Measurements from ENCODE around the gene MYB. TPM values are rescaled to one million over a fixed set of nuclear protein-coding genes. Genes with fewer than 3 reads are reported as not detected.

MYB gene
- total RNA-seq, 4 donors from 2014 or later = 2.6 to 6.9 (median 3.1) TPM

GRCh38 chr6:135268263-135268662 lies 87.2 kb downstream of the MYB start:
- intact Hi-C loops (cut with DNase I) = no loop called here
- no peaks in the 10 kb centered on the region for H3K27me3 ChIP-seq
- no peaks in the 10 kb centered on the region for H3K36me3 ChIP-seq
- 87 to 95% methylated on average over 2 to 3 of the region's 3 CpGs for WGBS, 2 donors
- peaks cover 0 to 50% (median 9%) of the 10 kb centered on the region in 3 donors for H3K4me1 ChIP-seq
- TF ChIP-seq CTCF (IDR thresholded peaks at IDR 0.05) = no peak
- no peak for TF ChIP-seq POLR2A (IDR thresholded peaks at IDR 0.05)
- no peak overlapping the region for H3K27ac ChIP-seq
- DNase-seq = no peak
- H3K4me3 ChIP-seq = no peak overlapping the region
- H3K9me3 ChIP-seq = no peaks in the 10 kb centered on the region

- no peak for DNase-seq
- Histone ChIP-seq H3K27me3 (no peaks in the 10 kb centered on the region), H3K4me1 (peaks cover 0 to 50% (median 9%) of the 10 kb centered on the region in 3 donors), H3K9me3 (no peaks in the 10 kb centered on the region), H3K36me3 (no peaks in the 10 kb centered on the region), H3K4me3 (no peak overlapping the region), H3K27ac (peak overlapping the region in 2 of 4 donors; percentile 88 to 89)
- WGBS, 2 donors = 89 to 96% methylated on average over 3 of the region's 3 CpGs
- TF ChIP-seq CTCF (IDR thresholded peaks at IDR 0.05) (no peak), POLR2A (IDR thresholded peaks at IDR 0.05) (no peak)
- intact Hi-C loops (cut with DNase I) = no loop called here
These were observed 87.6 kb downstream of the MYB start for GRCh38 chr6:135268740-135269139.

Small RNAs within 50 kb of the gene (small RNA-seq; reads per million reads assigned to genes)
- 0 reads per million in 4 donors for gene MIR548A2

Other genes with a start within 250 kb of the MYB start
- under 1 TPM in 3 of 4 donors, not detected in 1; 0.13 to 0.76 (median 0.62) TPM for gene ALDH8A1, start 231.2 kb upstream of the MYB start, total RNA-seq
- 10 to 100 TPM; 41.6 to 65.3 (median 45.8) TPM for gene HBS1L, start 126.5 kb upstream of the MYB start, total RNA-seq

Data from esophagus squamous epithelium (tissue), 5 donors.